NCI-H748 (cell line): ENCODE results near the gene TRPT1.

Experiments used
- DNase-seq: peaks from one replicate; lab custom pipeline; 2025; ENCODE audit not compliant: unreplicated experiment; lab: John Stamatoyannopoulos, UW

The TRPT1 gene

GRCh38 chr11:64245797-64246620 lies 20.0 kb upstream of the TRPT1 start:
- DNase-seq: peak; percentile 56

GRCh38 chr11:64245401-64245796 lies 19.4 kb upstream of the TRPT1 start:
- peak; percentile 43 for DNase-seq

GRCh38 chr11:64244966-64245365 lies 19.0 kb upstream of the TRPT1 start:
- no peak for DNase-seq

GRCh38 chr11:64244107-64244506 lies 18.1 kb upstream of the TRPT1 start:
- DNase-seq: no peak

GRCh38 chr11:64243236-64243854 lies 17.4 kb upstream of the TRPT1 start:
- DNase-seq: no peak

- peak; percentile 97 for DNase-seq
These were observed 15.7 kb upstream of the TRPT1 start for GRCh38 chr11:64241491-64242374.

GRCh38 chr11:64241241-64241490 lies 15.2 kb upstream of the TRPT1 start:
- DNase-seq: no peak

- peak; percentile 98 for DNase-seq
These were observed 14.7 kb upstream of the TRPT1 start, which contains the start of gene FKBP2 for GRCh38 chr11:64240435-64241240. Gene FKBP2, plus strand, starts transcription at chr11:64241095. Its CDS starts 1,293 bp downstream, at chr11:64242388.

GRCh38 chr11:64239662-64240434 lies 13.9 kb upstream of the TRPT1 start:
- DNase-seq: no peak

GRCh38 chr11:64238999-64239398 lies 13.0 kb upstream of the TRPT1 start:
- no peak for DNase-seq

GRCh38 chr11:64238076-64238475 lies 12.1 kb upstream of the TRPT1 start:
- no peak for DNase-seq

- peak; percentile 97 for DNase-seq
These were observed 11.5 kb upstream of the TRPT1 start for GRCh38 chr11:64237484-64237951.

GRCh38 chr11:64235437-64236161 lies 9.6 kb upstream of the TRPT1 start:
- DNase-seq: no peak

- peak; percentile 71 for DNase-seq
These were observed 8.8 kb upstream of the TRPT1 start for GRCh38 chr11:64234647-64235379.

GRCh38 chr11:64233913-64234586 lies 8.1 kb upstream of the TRPT1 start, which contains the start of gene VEGFB:
Gene VEGFB, plus strand, starts transcription at chr11:64234584. Its CDS starts 250 bp downstream, at chr11:64234834.
- DNase-seq: peak; percentile 80

- no peak for DNase-seq
These were observed 7.0 kb upstream of the TRPT1 start for GRCh38 chr11:64232967-64233315.

- DNase-seq: no peak
These were observed 6.4 kb upstream of the TRPT1 start for GRCh38 chr11:64232182-64232966.
